ENCODE data around the gene FASN. TPM values are rescaled to one million over a fixed set of nuclear protein-coding genes. Genes with fewer than 3 reads are reported as not detected.
A peak's percentile ranks its signal among the peaks of the same experiment; 100 is the strongest.

FASN gene
- total RNA-seq, 6 experiments from 2014 or later = 76.5 to 290 (median 217) TPM

DNA sequence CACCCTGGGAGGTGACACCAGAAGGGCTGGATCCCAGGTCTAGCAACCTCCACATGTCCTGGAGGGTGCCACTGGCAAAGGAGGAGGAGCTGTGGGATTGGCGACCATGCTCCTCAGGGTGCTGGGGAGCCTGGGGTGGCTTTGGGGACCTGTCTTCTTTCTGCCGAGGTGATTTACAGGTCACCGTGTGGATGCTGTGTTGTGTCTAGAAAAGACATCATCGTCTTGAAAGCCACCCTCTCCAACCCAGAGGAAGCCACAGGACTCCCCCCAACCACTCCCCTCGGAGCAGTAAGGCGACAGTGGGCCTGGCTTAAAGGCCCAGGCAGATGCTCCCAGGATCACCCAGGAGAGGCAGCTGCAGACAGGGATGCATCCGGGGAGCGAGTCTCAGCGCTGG, 29.7 kb upstream of the FASN start:
- DNase-seq = no peak
- no peak overlapping the region for H3K27ac ChIP-seq
- H3K36me3 ChIP-seq = no peaks in the 10 kb centered on the region
- H3K4me1 ChIP-seq = peaks cover 0 to 12% (median 0%) of the 10 kb centered on the region in 4 donors
- no CpG with 5 or more reads among the region's 9 CpGs for WGBS (ENCODE audit: insufficient coverage, low coverage, low lambda C conversion rate, missing lambda C conversion rate)
- intact Hi-C loops (cut with DNase I) = no loop called here
- no peak for ATAC-seq
- no peaks in the 10 kb centered on the region for H3K27me3 ChIP-seq
- no peaks in the 10 kb centered on the region for H3K9me3 ChIP-seq
- H3K4me3 ChIP-seq = no peak overlapping the region
- TF ChIP-seq, protein P1, sequence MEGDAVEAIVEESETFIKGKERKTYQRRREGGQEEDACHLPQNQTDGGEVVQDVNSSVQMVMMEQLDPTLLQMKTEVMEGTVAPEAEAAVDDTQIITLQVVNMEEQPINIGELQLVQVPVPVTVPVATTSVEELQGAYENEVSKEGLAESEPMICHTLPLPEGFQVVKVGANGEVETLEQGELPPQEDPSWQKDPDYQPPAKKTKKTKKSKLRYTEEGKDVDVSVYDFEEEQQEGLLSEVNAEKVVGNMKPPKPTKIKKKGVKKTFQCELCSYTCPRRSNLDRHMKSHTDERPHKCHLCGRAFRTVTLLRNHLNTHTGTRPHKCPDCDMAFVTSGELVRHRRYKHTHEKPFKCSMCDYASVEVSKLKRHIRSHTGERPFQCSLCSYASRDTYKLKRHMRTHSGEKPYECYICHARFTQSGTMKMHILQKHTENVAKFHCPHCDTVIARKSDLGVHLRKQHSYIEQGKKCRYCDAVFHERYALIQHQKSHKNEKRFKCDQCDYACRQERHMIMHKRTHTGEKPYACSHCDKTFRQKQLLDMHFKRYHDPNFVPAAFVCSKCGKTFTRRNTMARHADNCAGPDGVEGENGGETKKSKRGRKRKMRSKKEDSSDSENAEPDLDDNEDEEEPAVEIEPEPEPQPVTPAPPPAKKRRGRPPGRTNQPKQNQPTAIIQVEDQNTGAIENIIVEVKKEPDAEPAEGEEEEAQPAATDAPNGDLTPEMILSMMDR (IDR thresholded peaks at IDR 0.05) = no peak
- TF ChIP-seq POLR2A (IDR thresholded peaks at IDR 0.05) = no peak

DNA sequence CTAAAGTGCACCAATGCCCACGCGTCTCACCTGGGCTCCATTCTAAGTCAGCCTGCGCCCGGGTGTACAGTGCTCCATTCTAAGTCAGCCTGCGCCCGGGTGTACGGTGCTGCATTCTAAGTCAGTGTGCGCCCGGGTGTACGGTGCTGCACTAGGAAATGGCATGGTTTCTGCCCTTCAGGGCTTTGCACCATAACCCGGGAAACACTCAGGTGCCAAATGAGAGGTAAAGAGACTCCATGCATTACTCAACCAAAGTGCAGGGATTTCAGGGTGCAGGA, 29.2 kb upstream of the FASN start:
- intact Hi-C loops (cut with DNase I) = no loop called here
- ATAC-seq = no peak
- no peak overlapping the region for H3K27ac ChIP-seq
- no peak for TF ChIP-seq POLR2A (IDR thresholded peaks at IDR 0.05)
- TF ChIP-seq, protein P1 (IDR thresholded peaks at IDR 0.05) = no peak
- H3K9me3 ChIP-seq = no peaks in the 10 kb centered on the region
- H3K27me3 ChIP-seq = no peaks in the 10 kb centered on the region
- peaks cover 0 to 8% (median 0%) of the 10 kb centered on the region in 4 donors for H3K4me1 ChIP-seq
- H3K4me3 ChIP-seq = no peak overlapping the region
- H3K36me3 ChIP-seq = no peaks in the 10 kb centered on the region
- DNase-seq = no peak
- WGBS (ENCODE audit: insufficient coverage, low coverage, low lambda C conversion rate, missing lambda C conversion rate) = no CpG with 5 or more reads among the region's 11 CpGs

DNA sequence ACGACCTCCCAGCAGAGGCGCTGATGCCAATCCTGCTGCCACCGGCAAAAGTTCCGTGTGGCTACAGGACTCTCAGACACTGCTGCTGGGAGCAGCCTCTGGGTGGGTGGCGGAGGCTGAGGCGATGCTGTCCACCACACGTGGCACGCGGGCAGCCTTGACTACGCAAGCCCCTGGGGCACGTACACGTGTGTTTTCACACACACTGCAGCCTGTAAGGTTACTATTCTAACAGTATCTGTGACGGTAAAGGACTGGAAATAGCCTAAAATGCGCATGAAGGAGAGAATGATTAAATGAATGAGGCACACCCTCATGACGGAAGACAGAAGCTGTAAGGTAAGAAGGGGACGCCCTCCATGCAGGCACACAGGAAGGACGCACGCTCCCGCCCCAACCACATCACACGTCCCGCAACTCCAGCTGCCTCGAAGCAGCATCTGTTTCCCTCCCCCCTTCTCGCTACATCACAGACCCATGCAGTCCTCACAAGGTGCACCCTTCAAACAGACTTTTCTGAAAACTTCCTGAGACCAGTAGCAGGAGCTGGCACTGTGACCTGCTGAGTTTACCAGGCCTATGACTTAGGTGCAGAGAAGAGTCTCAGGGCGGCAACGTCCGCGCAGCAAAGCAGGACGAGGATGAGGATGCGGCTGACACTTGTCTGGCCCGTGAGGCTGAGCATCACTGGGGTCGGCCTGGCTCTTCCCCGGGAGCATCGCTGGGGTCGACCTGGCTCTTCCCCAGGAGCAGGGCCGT, 28.7 kb upstream of the FASN start:
- DNase-seq = no peak
- H3K27ac ChIP-seq = no peak overlapping the region

DNA sequence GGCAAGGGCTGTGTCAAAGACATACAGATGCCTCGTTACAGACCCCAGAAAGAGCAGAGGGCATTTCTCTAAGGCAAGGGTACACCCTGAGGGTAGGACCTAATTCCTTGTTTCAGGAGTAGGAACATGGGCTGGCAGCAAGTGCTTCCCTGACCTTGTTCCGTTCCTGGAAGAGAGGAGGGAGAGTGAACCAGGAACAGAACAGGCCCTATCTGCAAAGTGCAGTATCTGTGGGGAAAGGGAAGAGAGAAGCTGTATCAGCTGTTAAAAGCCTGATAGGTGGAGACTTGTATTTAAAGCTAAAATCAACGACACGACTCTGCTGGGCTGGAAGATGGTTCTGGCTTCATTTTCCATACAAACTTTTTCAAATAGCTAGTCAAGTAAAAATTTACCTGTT, 26.1 kb upstream of the FASN start:
- intact Hi-C loops (cut with DNase I) = no loop called here

More for the DNA sequence above, 28.7 kb upstream of the FASN start:
- Histone ChIP-seq H3K27me3 (no peaks in the 10 kb centered on the region), H3K9me3 (no peaks in the 10 kb centered on the region), H3K36me3 (no peaks in the 10 kb centered on the region), H3K4me1 (peaks cover 0 to 2% (median 0%) of the 10 kb centered on the region in 4 donors), H3K4me3 (no peak overlapping the region)
- peak in 2 of 4 donors; percentile 11 to 16 for ATAC-seq
- WGBS (ENCODE audit: insufficient coverage, low coverage, low lambda C conversion rate, missing lambda C conversion rate) = 86% methylated on average over 16 of the region's 35 CpGs
- intact Hi-C loops (cut with DNase I) = no loop called here
- TF ChIP-seq, protein P1 (IDR thresholded peaks at IDR 0.05) = no peak
- no peak for TF ChIP-seq POLR2A (IDR thresholded peaks at IDR 0.05)

More for the DNA sequence above, 26.1 kb upstream of the FASN start:
- DNase-seq = no peak
- H3K4me1 ChIP-seq = no peaks in the 10 kb centered on the region
- no peaks in the 10 kb centered on the region for H3K36me3 ChIP-seq
- 73% methylated on average over 4 of the region's 4 CpGs for WGBS (ENCODE audit: insufficient coverage, low coverage, low lambda C conversion rate, missing lambda C conversion rate)
- peak in 1 of 4 donors; percentile 16 for ATAC-seq
- H3K9me3 ChIP-seq = no peaks in the 10 kb centered on the region
- no peaks in the 10 kb centered on the region for H3K27me3 ChIP-seq
- H3K27ac ChIP-seq = no peak overlapping the region
- no peak overlapping the region for H3K4me3 ChIP-seq
- TF ChIP-seq, protein P1 (IDR thresholded peaks at IDR 0.05) = no peak
- TF ChIP-seq POLR2A (IDR thresholded peaks at IDR 0.05) = no peak

All from right lobe of liver (tissue), 6 donors.